Upper lobe of right lung (tissue), 1 donor: ENCODE measurements around the gene SYNJ2. TPM values are rescaled to one million over a fixed set of nuclear protein-coding genes. Genes with fewer than 3 reads are reported as not detected.

Experiments
- ATAC-seq: fragments of 200-7000 bp; cut with Tn5 transposase; one replicate; pipeline ENCODE4 v1.9.1; 2020; ENCODE audit warnings: mild to moderate bottlenecking, moderate library complexity
- DNase-seq: peaks from one replicate; pipeline ENCODE4 v3.0.0-alpha.2; 2020
- H3K27ac ChIP-seq: fragments of 200-600 bp; one replicate; pipeline ENCODE4 v1.8.0; 2022
- H3K27me3 ChIP-seq: fragments of 200-600 bp; one replicate; pipeline ENCODE4 v1.8.0; 2022; ENCODE audit warnings: mild to moderate bottlenecking
- H3K36me3 ChIP-seq: fragments of 200-600 bp; one replicate; pipeline ENCODE4 v1.8.0; 2022
- H3K4me1 ChIP-seq: fragments of 200-600 bp; one replicate; pipeline ENCODE4 v1.8.0; 2022
- H3K4me3 ChIP-seq: fragments of 200-600 bp; one replicate; pipeline ENCODE4 v1.8.0; 2022; ENCODE audit warnings: mild to moderate bottlenecking
- H3K9me3 ChIP-seq: fragments of 200-600 bp; one replicate; pipeline ENCODE4 v1.8.0; 2022
- CTCF ChIP-seq: fragments of 200-600 bp; IDR thresholded peaks from one replicate; pipeline ENCODE4 v1.8.0; 2022; ENCODE audit warnings: antibody characterized with exemption
- intact Hi-C: fragments of 100-400 bp; cut with DNase I; formaldehyde crosslinking; loops from one replicate; pipeline ENCODE4 v1.11.0; 2022
- total RNA-seq: library from RNA; stranded (reverse); fragmentation: NEBNext Ultra II Directional; extraction: Animal tissue kit (Norgen Biotek cat#: 25700); gene quantifications from one replicate; pipeline ENCODE4 v1.2.1, GENCODE V29; 2021
- donor health status: DM: no; HTN: yes; CAD: no; lungs with severe emphysema.

SYNJ2 gene
- total RNA-seq, 1 donor from 2014 or later: 7.2 TPM

GRCh38 chr6:157941101-157941863 is 40.4 kb upstream of the SYNJ2 start:
- intact Hi-C loops: no loop called here

DNA sequence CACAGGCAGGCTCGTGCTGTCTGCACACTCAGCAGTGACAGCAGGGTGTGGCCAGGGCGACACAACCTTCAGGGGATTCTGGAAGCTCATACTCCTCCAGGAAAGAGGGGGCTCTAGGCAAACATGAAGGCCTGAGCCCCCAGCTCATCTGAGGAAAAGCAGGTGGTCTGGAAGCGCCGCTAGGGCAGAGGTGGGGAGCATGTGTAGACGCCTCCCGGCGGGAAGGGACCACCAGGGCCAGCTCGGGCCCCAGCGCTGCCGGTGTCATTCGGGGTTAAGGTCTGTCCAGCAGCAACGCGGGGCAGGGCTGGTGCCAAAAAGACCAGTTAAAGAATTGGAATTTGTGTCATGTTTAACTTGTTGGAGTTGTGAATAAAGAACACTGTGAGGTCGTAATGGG is 39.3 kb upstream of the SYNJ2 start:
- peak; percentile 9 for ATAC-seq
- intact Hi-C loops: no loop called here

More at GRCh38 chr6:157941101-157941863, 40.4 kb upstream of the SYNJ2 start:
- Histone ChIP-seq H3K36me3 (peaks cover 77% of the 10 kb centered on the region), H3K4me1 (no peaks in the 10 kb centered on the region), H3K4me3 (no peak overlapping the region), H3K9me3 (no peaks in the 10 kb centered on the region), H3K27ac (no peak overlapping the region), H3K27me3 (no peaks in the 10 kb centered on the region)
- ATAC-seq (no peak), DNase-seq (no peak)
- no peak for TF ChIP-seq CTCF

GRCh38 chr6:157943249-157943963 is 38.3 kb upstream of the SYNJ2 start:
- Histone ChIP-seq H3K9me3 (no peaks in the 10 kb centered on the region), H3K36me3 (peaks cover 57% of the 10 kb centered on the region), H3K4me1 (no peaks in the 10 kb centered on the region), H3K27ac (no peak overlapping the region), H3K4me3 (no peak overlapping the region), H3K27me3 (no peaks in the 10 kb centered on the region)
- DNase-seq (no peak), ATAC-seq (no peak)
- TF ChIP-seq CTCF: no peak
- intact Hi-C loops: no loop called here

More for the DNA sequence above, 39.3 kb upstream of the SYNJ2 start:
- Histone ChIP-seq H3K4me1 (no peaks in the 10 kb centered on the region), H3K27me3 (no peaks in the 10 kb centered on the region), H3K27ac (no peak overlapping the region), H3K36me3 (peaks cover 67% of the 10 kb centered on the region), H3K4me3 (no peak overlapping the region), H3K9me3 (no peaks in the 10 kb centered on the region)
- DNase-seq: no peak
- no peak for TF ChIP-seq CTCF

DNA sequence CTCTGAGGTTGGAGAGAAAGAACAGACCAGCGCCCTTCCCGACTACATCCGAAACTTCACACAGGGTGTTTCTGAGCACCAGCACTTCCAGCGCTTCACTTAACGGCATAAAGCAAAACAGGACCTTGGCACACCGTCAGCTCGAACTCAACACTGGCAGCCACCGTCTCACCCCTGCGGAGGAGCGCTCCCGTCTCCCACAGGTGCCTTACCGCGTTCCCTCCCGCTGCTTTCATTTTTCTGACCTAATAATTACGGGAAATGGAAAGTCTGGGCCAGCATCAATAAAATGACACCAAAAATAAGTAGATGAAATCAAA is 37.7 kb upstream of the SYNJ2 start:
- no peak for ATAC-seq
- intact Hi-C loops: no loop called here
- no peaks in the 10 kb centered on the region for H3K27me3 ChIP-seq

More for the DNA sequence above, 37.7 kb upstream of the SYNJ2 start:
- H3K27ac ChIP-seq: no peak overlapping the region
- H3K4me3 ChIP-seq: no peak overlapping the region
- peaks cover 52% of the 10 kb centered on the region for H3K36me3 ChIP-seq
- no peak for TF ChIP-seq CTCF
- H3K9me3 ChIP-seq: no peaks in the 10 kb centered on the region
- no peaks in the 10 kb centered on the region for H3K4me1 ChIP-seq
- no peak for DNase-seq
